Activated CD8-positive, alpha-beta memory T cell treated with anti-CD3 and anti-CD28 coated beads, Interleukin-2, amount 50 U/mL, for 1 hour (primary cell): ENCODE measurements around the gene TMEM94.
"Not testable (repeated sequence)": the region's sequence is repeated elsewhere in the genome, so short reads cannot be mapped to it uniquely, and the experiment has no call there.

ENCODE experiments used
- DNase-seq: peaks from one replicate; pipeline ENCODE4 v3.0.0-alpha.2; 2020; ENCODE audit errors: extremely low read depth

Gene TMEM94

GRCh38 chr17:75445296-75445695 is 11.1 kb upstream of the TMEM94 start:
- DNase-seq, result no peak

- not testable (repeated sequence) for DNase-seq
Measured at GRCh38 chr17:75445896-75446295, 10.5 kb upstream of the TMEM94 start.

GRCh38 chr17:75447951-75448856 is 8.2 kb upstream of the TMEM94 start:
- DNase-seq, result no peak

- DNase-seq, result no peak
Measured at GRCh38 chr17:75450270-75450669, 6.2 kb upstream of the TMEM94 start.

GRCh38 chr17:75454193-75454592 is 2.2 kb upstream of the TMEM94 start:
- no peak for DNase-seq

GRCh38 chr17:75454672-75455071 is 1.8 kb upstream of the TMEM94 start:
- not testable (repeated sequence) for DNase-seq

GRCh38 chr17:75456039-75456416 is 407 bp upstream of the TMEM94 start:
- DNase-seq, result no peak

- no peak for DNase-seq
Measured at GRCh38 chr17:75457047-75457654, 716 bp downstream of the TMEM94 start.

- DNase-seq, result no peak
Measured at GRCh38 chr17:75459246-75459589, 2.8 kb downstream of the TMEM94 start.

- no peak for DNase-seq
Measured at GRCh38 chr17:75459590-75460267, 3.3 kb downstream of the TMEM94 start.

GRCh38 chr17:75460295-75460694 is 3.9 kb downstream of the TMEM94 start:
- no peak for DNase-seq

GRCh38 chr17:75463603-75464002 is 7.2 kb downstream of the TMEM94 start:
- DNase-seq, result no peak

GRCh38 chr17:75465039-75465438 is 8.6 kb downstream of the TMEM94 start:
- no peak for DNase-seq

GRCh38 chr17:75468291-75468754 is 11.9 kb downstream of the TMEM94 start:
- no peak for DNase-seq

- no peak for DNase-seq
Measured at GRCh38 chr17:75468779-75469373, 12.4 kb downstream of the TMEM94 start.

GRCh38 chr17:75471207-75471606 is 14.8 kb downstream of the TMEM94 start:
- no peak for DNase-seq

GRCh38 chr17:75472119-75472518 is 15.7 kb downstream of the TMEM94 start:
- DNase-seq, result no peak

- DNase-seq, result no peak
Measured at GRCh38 chr17:75473246-75473645, 16.8 kb downstream of the TMEM94 start.

GRCh38 chr17:75474736-75475135 is 18.3 kb downstream of the TMEM94 start:
- no peak for DNase-seq

- DNase-seq, result no peak
Measured at GRCh38 chr17:75475144-75475835, 18.9 kb downstream of the TMEM94 start.

- DNase-seq, result no peak
Measured at GRCh38 chr17:75475851-75476250, 19.4 kb downstream of the TMEM94 start.

GRCh38 chr17:75476271-75476671 is 19.8 kb downstream of the TMEM94 start:
- DNase-seq, result no peak
